ENCODE data around the gene ATF1.
A peak's percentile ranks its signal among the peaks of the same experiment; 100 is the strongest.

Gene ATF1

GRCh38 chr12:50763639-50764285 is at the start of gene ATF1:
ATF1 (plus strand) TSS chr12:50764101; CDS start chr12:50780146, 16,045 bp downstream.
- DNase-seq (ENCODE audit: low read depth) = peak; percentile 84

- DNase-seq (ENCODE audit: low read depth) = no peak
Observed at GRCh38 chr12:50715174-50715573, 48.7 kb upstream of the ATF1 start.

- DNase-seq (ENCODE audit: low read depth) = no peak
Observed at GRCh38 chr12:50718760-50719159, 45.1 kb upstream of the ATF1 start.

GRCh38 chr12:50720085-50720484 is 43.8 kb upstream of the ATF1 start:
- DNase-seq (ENCODE audit: low read depth) = no peak

- no peak for DNase-seq (ENCODE audit: low read depth)
Observed at GRCh38 chr12:50720501-50720900, 43.4 kb upstream of the ATF1 start.

GRCh38 chr12:50723865-50724264 is 40.0 kb upstream of the ATF1 start:
- no peak for DNase-seq (ENCODE audit: low read depth)

- DNase-seq (ENCODE audit: low read depth) = no peak
Observed at GRCh38 chr12:50725011-50725942, 38.6 kb upstream of the ATF1 start.

GRCh38 chr12:50727466-50727865 is 36.4 kb upstream of the ATF1 start:
- no peak for DNase-seq (ENCODE audit: low read depth)

GRCh38 chr12:50728417-50728816 is 35.5 kb upstream of the ATF1 start:
- DNase-seq (ENCODE audit: low read depth) = no peak

- no peak for DNase-seq (ENCODE audit: low read depth)
Observed at GRCh38 chr12:50728841-50729240, 35.1 kb upstream of the ATF1 start.

GRCh38 chr12:50732591-50732990 is 31.3 kb upstream of the ATF1 start:
- peak; percentile 23 for DNase-seq (ENCODE audit: low read depth)

- DNase-seq (ENCODE audit: low read depth) = no peak
Observed at GRCh38 chr12:50733706-50734105, 30.2 kb upstream of the ATF1 start.

GRCh38 chr12:50734409-50735263 is 29.3 kb upstream of the ATF1 start:
- no peak for DNase-seq (ENCODE audit: low read depth)

- no peak for DNase-seq (ENCODE audit: low read depth)
Observed at GRCh38 chr12:50739611-50740010, 24.3 kb upstream of the ATF1 start.

GRCh38 chr12:50740307-50740706 is 23.6 kb upstream of the ATF1 start:
- DNase-seq (ENCODE audit: low read depth) = no peak

GRCh38 chr12:50742776-50743175 is 21.1 kb upstream of the ATF1 start:
- DNase-seq (ENCODE audit: low read depth) = no peak

GRCh38 chr12:50745861-50746260 is 18.0 kb upstream of the ATF1 start:
- DNase-seq (ENCODE audit: low read depth) = no peak

- DNase-seq (ENCODE audit: low read depth) = no peak
Observed at GRCh38 chr12:50746431-50746830, 17.5 kb upstream of the ATF1 start.

- no peak for DNase-seq (ENCODE audit: low read depth)
Observed at GRCh38 chr12:50747817-50748216, 16.1 kb upstream of the ATF1 start.

- DNase-seq (ENCODE audit: low read depth) = no peak
Observed at GRCh38 chr12:50749459-50749882, 14.4 kb upstream of the ATF1 start.

- DNase-seq (ENCODE audit: low read depth) = no peak
Observed at GRCh38 chr12:50750366-50750765, 13.5 kb upstream of the ATF1 start.

- no peak for DNase-seq (ENCODE audit: low read depth)
Observed at GRCh38 chr12:50751948-50752721, 11.8 kb upstream of the ATF1 start.

Data from fibroblast of the conjunctiva (primary cell).